ENCODE results near the gene ZNF678. TPM values are rescaled to one million over a fixed set of nuclear protein-coding genes. Genes with fewer than 3 reads are reported as not detected.

Gene ZNF678
- total RNA-seq, 2 donors from 2014 or later = 17.0 to 21.4 TPM

DNA sequence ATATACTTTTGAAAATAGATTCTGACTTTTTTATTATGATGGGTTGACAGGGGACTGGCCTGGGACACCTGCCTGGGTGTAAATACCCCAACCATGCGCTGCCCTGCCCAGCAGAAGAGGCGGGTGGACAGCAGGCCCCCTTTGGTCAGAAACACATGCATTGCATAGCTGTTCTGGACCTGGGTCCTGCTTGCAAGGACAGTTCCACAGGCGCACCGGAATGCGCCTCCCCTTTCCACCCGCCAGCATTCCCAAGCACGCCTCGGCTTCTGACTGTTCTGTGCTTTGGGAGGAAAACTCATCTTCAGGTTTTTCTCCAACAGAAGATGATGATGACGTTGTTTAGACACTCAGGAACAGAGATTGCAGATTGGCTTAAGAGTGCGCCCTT lies 428 bp upstream of the ZNF678 start:
- Histone ChIP-seq H3K27me3 (replicated peaks; ENCODE audit: insufficient read depth) (no peaks in the 10 kb centered on the region), H3K36me3 (no peaks in the 10 kb centered on the region), H3K27ac (peak overlapping the region; percentile 88 to 93), H3K4me1 (replicated peaks) (no peaks in the 10 kb centered on the region), H3K4me3 (peak overlapping the region in 1 of 2 donors; percentile 63), H3K9me3 (no peaks in the 10 kb centered on the region)
- TF ChIP-seq POLR2AphosphoS5 (IDR thresholded peaks at IDR 0.05) (no peak), POLR2A (IDR thresholded peaks at IDR 0.05) (no peak)
- TF ChIP-seq, protein P1, sequence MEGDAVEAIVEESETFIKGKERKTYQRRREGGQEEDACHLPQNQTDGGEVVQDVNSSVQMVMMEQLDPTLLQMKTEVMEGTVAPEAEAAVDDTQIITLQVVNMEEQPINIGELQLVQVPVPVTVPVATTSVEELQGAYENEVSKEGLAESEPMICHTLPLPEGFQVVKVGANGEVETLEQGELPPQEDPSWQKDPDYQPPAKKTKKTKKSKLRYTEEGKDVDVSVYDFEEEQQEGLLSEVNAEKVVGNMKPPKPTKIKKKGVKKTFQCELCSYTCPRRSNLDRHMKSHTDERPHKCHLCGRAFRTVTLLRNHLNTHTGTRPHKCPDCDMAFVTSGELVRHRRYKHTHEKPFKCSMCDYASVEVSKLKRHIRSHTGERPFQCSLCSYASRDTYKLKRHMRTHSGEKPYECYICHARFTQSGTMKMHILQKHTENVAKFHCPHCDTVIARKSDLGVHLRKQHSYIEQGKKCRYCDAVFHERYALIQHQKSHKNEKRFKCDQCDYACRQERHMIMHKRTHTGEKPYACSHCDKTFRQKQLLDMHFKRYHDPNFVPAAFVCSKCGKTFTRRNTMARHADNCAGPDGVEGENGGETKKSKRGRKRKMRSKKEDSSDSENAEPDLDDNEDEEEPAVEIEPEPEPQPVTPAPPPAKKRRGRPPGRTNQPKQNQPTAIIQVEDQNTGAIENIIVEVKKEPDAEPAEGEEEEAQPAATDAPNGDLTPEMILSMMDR (IDR thresholded peaks at IDR 0.05) = no peak
- 86% methylated on average over 10 of the region's 10 CpGs for WGBS
- DNase-seq (ENCODE audit: low spot score) = no peak
- intact Hi-C loops (cut with DNase I) = loop anchor here (5.0 kb wide), 1 partner anchor 174 kb away; the partner anchor contains the start of genes JMJD4 and SNAP47

DNA sequence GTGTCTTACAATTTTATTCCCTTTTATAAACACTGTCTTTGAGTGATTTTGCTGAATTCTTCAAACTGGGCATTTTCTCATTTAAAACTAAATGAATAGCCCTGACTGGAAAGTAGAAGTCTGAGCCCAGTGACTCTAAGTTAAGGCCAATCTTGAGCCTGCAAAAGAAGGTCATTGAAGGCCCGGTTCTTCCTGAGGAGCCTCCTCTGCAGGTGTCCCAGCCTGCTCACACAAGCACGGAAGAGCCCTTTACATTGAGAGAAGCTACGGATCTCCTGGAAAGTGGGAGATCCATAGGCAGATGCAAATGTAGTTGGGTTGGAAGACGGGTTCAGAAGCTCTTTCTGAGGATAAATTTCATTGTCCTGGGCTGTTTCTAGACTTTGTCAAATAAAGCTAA lies 3.9 kb downstream of the ZNF678 start:
- H3K27me3 ChIP-seq (replicated peaks; ENCODE audit: insufficient read depth) = no peaks in the 10 kb centered on the region
- 87% methylated on average over 4 of the region's 4 CpGs for WGBS

DNA sequence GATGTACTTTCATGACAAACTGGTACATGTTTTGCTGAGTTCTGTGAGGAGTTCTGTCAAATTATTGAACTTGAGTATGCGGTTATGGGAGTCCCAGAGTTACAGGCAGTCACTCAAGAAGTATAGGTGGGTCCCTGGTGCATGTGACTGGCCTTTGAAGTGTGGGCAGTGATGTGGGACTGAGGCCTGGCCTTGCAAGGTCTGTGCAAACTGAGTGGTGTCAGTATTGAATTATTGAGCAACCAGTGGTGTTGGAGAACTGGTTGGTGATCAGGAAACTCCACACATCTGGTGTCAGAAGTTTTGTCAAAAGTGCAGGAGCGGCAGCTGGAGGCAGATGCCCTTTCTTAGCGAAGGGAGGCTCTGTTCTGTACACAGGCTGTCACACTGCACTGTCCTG lies 5.2 kb downstream of the ZNF678 start:
- Histone ChIP-seq H3K27ac (no peak overlapping the region), H3K4me3 (no peak overlapping the region), H3K9me3 (no peaks in the 10 kb centered on the region), H3K4me1 (replicated peaks) (no peaks in the 10 kb centered on the region), H3K36me3 (no peaks in the 10 kb centered on the region), H3K27me3 (replicated peaks; ENCODE audit: insufficient read depth) (no peaks in the 10 kb centered on the region)
- no peak for DNase-seq (ENCODE audit: low spot score)
- WGBS = 96% methylated on average over 3 of the region's 3 CpGs
- intact Hi-C loops (cut with DNase I) = no loop called here
- TF ChIP-seq, protein P1 (IDR thresholded peaks at IDR 0.05) = no peak
- TF ChIP-seq POLR2A (IDR thresholded peaks at IDR 0.05) (no peak), POLR2AphosphoS5 (IDR thresholded peaks at IDR 0.05) (no peak)

More for the DNA sequence above, 3.9 kb downstream of the ZNF678 start:
- intact Hi-C loops (cut with DNase I) = no loop called here
- TF ChIP-seq POLR2A (IDR thresholded peaks at IDR 0.05) = no peak
- TF ChIP-seq POLR2AphosphoS5 (IDR thresholded peaks at IDR 0.05) = no peak
- TF ChIP-seq, protein P1 (IDR thresholded peaks at IDR 0.05) = no peak
- Histone ChIP-seq H3K36me3 (no peaks in the 10 kb centered on the region), H3K4me3 (no peak overlapping the region), H3K4me1 (replicated peaks) (no peaks in the 10 kb centered on the region), H3K27ac (no peak overlapping the region), H3K9me3 (no peaks in the 10 kb centered on the region)
- DNase-seq (ENCODE audit: low spot score) = no peak

DNA sequence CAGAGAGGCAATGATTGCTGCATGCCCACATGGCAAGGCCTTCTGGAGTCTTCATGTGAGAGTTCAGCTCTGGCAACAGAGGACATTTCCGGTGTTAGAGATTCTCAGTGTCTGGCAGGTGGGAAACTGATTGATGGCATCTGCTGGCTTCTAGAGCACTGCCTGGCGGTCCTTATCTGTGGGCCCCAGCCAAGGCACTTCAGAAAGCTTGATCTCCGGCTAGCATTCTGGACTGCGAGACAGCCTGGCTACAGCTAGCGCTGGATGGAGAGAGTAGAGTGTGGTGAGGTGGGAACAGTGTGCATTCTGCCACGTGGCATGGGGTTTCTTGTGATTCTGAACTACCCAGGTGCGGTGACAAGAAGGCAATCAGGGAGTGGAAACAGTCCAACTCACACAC lies 9.4 kb downstream of the ZNF678 start:
- no peak overlapping the region for H3K4me3 ChIP-seq
- DNase-seq (ENCODE audit: low spot score) = no peak
- H3K36me3 ChIP-seq = no peaks in the 10 kb centered on the region
- intact Hi-C loops (cut with DNase I) = no loop called here
- H3K9me3 ChIP-seq = no peaks in the 10 kb centered on the region
- H3K27me3 ChIP-seq (replicated peaks; ENCODE audit: insufficient read depth) = no peaks in the 10 kb centered on the region
- 95% methylated on average over 7 of the region's 7 CpGs for WGBS
- H3K4me1 ChIP-seq (replicated peaks) = no peaks in the 10 kb centered on the region
- no peak overlapping the region for H3K27ac ChIP-seq
- TF ChIP-seq POLR2AphosphoS5 (IDR thresholded peaks at IDR 0.05) = no peak

DNA sequence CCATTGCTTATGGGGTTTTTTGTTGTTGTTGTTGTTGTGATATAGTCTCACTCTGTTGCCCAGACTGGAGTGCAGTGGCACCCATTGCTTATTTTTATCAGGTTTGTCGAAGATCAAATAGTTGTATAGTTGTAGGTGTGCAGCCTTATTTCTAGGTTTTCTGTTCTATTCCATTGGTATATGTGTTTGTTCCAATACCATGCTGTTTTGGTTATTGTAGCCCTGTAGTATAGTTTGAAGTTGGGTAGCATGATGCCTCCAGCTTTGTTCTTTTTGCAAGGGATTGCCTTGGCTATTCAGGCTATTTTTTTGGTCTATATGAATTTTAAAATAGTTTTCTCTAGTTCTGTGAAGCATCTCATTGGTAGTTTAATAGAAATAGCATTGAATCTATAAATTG lies 11.6 kb downstream of the ZNF678 start:
- TF ChIP-seq POLR2A (IDR thresholded peaks at IDR 0.05) = no peak
- no peak for TF ChIP-seq POLR2AphosphoS5 (IDR thresholded peaks at IDR 0.05)
- TF ChIP-seq, protein P1 (IDR thresholded peaks at IDR 0.05) = no peak
- intact Hi-C loops (cut with DNase I) = no loop called here

More for the DNA sequence above, 11.6 kb downstream of the ZNF678 start:
- DNase-seq (ENCODE audit: low spot score) = no peak
- Histone ChIP-seq H3K9me3 (no peaks in the 10 kb centered on the region), H3K4me1 (replicated peaks) (no peaks in the 10 kb centered on the region), H3K27me3 (replicated peaks; ENCODE audit: insufficient read depth) (no peaks in the 10 kb centered on the region), H3K36me3 (no peaks in the 10 kb centered on the region), H3K4me3 (no peak overlapping the region), H3K27ac (no peak overlapping the region)
- WGBS = 100% methylated on average over 1 of the region's 1 CpG
